A549 treated with Hydrocortisone at 1 μM for 4 hours (cell line): ENCODE data around the gene CBLN3. TPM values are rescaled to one million over a fixed set of nuclear protein-coding genes. Genes with fewer than 3 reads are reported as not detected.

ENCODE experiments used
- total RNA-seq: library from RNA; stranded (reverse); fragments of 200-300 nt; extraction: Qiagen RNA extraction; gene quantifications from 5 replicates; pipeline ENCODE4 v1.2.3, GENCODE V29; 2022

Gene CBLN3
- 0.97 to 1.3 TPM (median 1.2 TPM) in 5 replicates for total RNA-seq

DNA sequence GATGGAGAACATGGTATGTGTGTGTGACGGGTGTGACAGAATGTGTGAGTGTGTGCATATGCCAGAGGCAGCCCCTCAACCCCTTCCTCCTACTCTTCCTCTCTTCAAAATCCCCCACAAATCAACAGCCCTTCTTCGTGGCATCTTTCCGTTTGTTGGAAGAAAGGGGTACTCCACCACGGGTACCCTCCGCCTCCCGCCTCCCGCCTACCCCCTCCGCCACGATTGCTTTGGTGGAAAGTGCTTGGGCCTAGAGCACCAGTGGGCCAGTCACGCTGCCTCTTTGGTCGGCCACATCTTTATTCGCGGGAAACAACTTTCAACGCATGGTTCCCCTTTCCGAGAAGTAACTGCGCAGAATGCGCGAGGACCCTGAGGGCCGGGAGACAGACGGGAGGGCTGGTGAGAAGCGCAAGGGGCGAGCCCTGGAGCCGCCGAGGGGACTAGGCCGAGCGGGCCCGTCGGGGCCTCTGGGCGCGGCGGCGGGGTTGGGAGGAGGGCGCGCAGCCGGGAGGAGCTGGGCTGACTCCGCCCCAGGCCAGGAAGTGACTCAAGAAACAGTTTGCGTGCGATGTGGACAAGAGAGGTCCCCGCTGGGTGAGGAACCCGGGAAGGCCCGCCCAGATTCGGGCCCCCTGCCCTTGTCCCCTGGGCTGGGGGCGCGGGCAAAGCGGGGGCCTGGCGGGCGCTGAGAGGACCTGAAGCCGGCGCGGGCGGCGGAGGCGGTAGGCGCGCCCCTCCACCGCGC lies at the start of gene CBLN3, which contains the start of gene KHNYN:
CBLN3 (minus strand) TSS at position 274 of the 748 bp plus-strand sequence. CDS start 614 bp downstream, outside the sequence.
KHNYN (plus strand) TSS at position 560 of the 748 bp plus-strand sequence. CDS start 777 bp downstream, outside the sequence.

DNA sequence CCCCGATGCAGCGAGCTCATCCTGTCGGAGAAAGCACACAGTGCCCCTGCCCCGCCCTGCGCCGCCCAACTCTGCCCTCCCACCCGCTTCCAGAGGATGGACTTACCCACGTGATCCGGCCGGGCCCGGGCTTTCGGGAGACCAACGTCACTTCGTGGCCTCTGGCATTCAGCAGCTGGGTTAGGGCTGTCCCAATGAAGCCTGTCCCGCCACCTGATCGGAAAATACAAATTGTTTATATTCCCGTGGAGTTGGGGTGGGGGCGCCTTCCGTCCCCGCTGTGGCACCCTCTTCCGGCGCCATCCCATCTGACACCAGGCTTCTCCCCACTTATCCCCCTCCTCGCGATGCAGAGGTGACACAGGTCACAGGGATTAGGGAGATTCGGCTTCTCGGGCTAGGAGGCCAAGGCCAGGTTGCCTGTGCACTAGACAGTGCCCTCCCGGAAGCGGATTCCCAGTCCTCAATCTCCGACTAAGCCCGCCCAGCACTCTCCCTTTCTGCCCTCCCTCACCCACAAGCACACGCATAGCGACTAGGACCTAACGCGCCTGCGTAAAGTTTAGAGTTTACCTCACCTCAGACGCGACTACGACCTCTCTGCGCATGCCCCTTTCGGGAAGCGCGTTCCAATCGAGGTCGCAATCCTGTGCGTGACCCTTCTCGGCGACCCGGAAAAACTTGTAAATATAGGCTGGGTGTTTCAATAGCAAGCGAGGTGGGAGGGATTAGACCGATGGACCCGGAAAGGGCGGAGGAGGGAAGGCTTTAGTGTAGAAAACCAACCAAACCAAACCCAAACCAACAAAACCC lies 13.0 kb upstream of the CBLN3 start, which contains the start of gene SDR39U1:
SDR39U1 (minus strand) TSS at position 537 of the 813 bp plus-strand sequence; CDS start at position 530, 7 bp downstream.

DNA sequence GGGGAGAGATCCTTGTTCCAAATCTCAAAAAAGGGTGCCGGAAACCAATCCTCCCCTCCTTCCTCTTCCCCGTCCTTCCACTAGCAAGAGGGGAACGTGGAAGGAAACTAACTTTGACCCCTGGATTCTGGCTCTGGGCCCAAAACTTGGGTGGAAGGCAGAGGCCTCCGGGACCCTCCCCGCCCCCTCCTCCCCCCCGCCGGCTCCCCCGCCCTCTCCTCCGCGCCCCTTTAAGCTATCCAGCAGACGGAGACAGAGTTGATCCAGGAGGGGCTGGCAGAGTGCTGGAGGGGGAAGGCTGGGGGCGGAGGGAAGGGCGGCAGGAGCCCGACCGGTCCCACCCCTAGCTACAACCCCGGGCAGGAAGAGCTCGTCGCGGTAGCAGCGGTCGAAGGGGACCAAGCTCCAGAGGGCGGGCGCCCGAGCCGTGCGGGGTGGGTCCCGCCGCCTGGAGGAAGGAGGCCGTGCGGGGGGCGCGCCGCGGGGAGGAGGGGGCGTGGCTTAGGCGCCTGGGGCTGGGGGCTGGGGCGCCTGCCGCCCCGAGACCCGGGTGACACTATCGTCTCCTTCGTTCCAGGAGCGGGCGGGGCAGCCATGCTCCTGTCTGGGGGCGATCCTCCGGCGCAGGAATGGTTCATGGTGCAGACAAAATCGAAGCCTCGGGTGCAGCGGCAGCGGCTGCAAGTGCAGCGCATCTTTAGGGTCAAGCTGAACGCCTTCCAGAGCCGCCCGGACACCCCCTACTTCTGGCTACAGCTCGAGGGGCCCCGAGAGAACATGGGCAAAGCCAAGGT lies 30.6 kb downstream of the CBLN3 start, which contains the start of gene NYNRIN:
NYNRIN (plus strand) TSS at position 351 of the 794 bp plus-strand sequence; CDS start at position 595, 244 bp downstream.

Other genes starting within 250 kb of the CBLN3 start
- 74.1 to 86.9 TPM (median 75.7 TPM) in 5 replicates for gene IPO4, start 240.9 kb downstream of the CBLN3 start, total RNA-seq
- 61.4 to 81.2 TPM (median 65.5 TPM) in 5 replicates for gene TM9SF1, start 234.2 kb downstream of the CBLN3 start, total RNA-seq
- gene TSSK4, start 224.0 kb downstream of the CBLN3 start, total RNA-seq, result not detected in 5 replicates
- gene CHMP4A, start 216.2 kb downstream of the CBLN3 start, total RNA-seq, result 77.5 to 105 TPM (median 83.7 TPM) in 5 replicates
- gene MDP1, start 213.6 kb downstream of the CBLN3 start, total RNA-seq, result 28.0 to 33.9 TPM (median 32.1 TPM) in 5 replicates
- 411 to 486 TPM (median 455 TPM) in 5 replicates for gene NEDD8, start 197.3 kb downstream of the CBLN3 start, total RNA-seq
- 53.0 to 66.2 TPM (median 59.0 TPM) in 5 replicates for gene GMPR2, start 196.7 kb downstream of the CBLN3 start, total RNA-seq
- 32.1 to 38.5 TPM (median 37.3 TPM) in 5 replicates for gene TINF2, start 187.0 kb downstream of the CBLN3 start, total RNA-seq
- gene TGM1, start 166.5 kb downstream of the CBLN3 start, total RNA-seq, result 0.99 to 1.6 TPM (median 1.5 TPM) in 5 replicates
- 15.6 to 18.0 TPM (median 17.0 TPM) in 5 replicates for gene RABGGTA, start 158.1 kb downstream of the CBLN3 start, total RNA-seq
- 9.8 to 11.5 TPM (median 11.2 TPM) in 5 replicates for gene DHRS1, start 129.9 kb downstream of the CBLN3 start, total RNA-seq
- 13.0 to 18.8 TPM (median 16.2 TPM) in 5 replicates for gene NOP9, start 129.8 kb downstream of the CBLN3 start, total RNA-seq
- 0.13 to 0.22 TPM (median 0.22 TPM) in 5 replicates for gene CIDEB, start 121.7 kb downstream of the CBLN3 start, total RNA-seq
- gene LTB4R2, start 119.5 kb downstream of the CBLN3 start, total RNA-seq, result 3.0 to 4.9 TPM (median 3.8 TPM) in 5 replicates
- gene LTB4R, start 118.2 kb downstream of the CBLN3 start, total RNA-seq, result 3.8 to 5.9 TPM (median 5.5 TPM) in 5 replicates
- gene ADCY4, start 94.6 kb downstream of the CBLN3 start, total RNA-seq, result not detected in 5 replicates
- not detected in 5 replicates for gene RIPK3, start 89.7 kb downstream of the CBLN3 start, total RNA-seq
- gene NFATC4, start 61.5 kb downstream of the CBLN3 start, total RNA-seq, result 0.10 to 0.31 TPM (median 0.15 TPM) in 4 of 5 replicates, not detected in the other
- gene NYNRIN, start 30.7 kb downstream of the CBLN3 start, total RNA-seq, result 0.22 to 0.50 TPM (median 0.36 TPM) in 5 replicates
- 22.5 to 30.4 TPM (median 25.8 TPM) in 5 replicates for gene KHNYN, start 286 bp upstream of the CBLN3 start, total RNA-seq
- 40.1 to 54.9 TPM (median 49.1 TPM) in 5 replicates for gene SDR39U1, start 13.1 kb upstream of the CBLN3 start, total RNA-seq
- not detected in 5 replicates for gene CMA1, start 78.6 kb upstream of the CBLN3 start, total RNA-seq
- gene CTSG, start 146.6 kb upstream of the CBLN3 start, total RNA-seq, result not detected in 5 replicates
- not detected in 5 replicates for gene GZMH, start 180.0 kb upstream of the CBLN3 start, total RNA-seq
- not detected in 5 replicates for gene GZMB, start 204.5 kb upstream of the CBLN3 start, total RNA-seq